ENCODE results near the gene WNK1.
"Not testable (repeated sequence)": the region's sequence is repeated elsewhere in the genome, so short reads cannot be mapped to it uniquely, and the experiment has no call there.

The WNK1 gene

DNA sequence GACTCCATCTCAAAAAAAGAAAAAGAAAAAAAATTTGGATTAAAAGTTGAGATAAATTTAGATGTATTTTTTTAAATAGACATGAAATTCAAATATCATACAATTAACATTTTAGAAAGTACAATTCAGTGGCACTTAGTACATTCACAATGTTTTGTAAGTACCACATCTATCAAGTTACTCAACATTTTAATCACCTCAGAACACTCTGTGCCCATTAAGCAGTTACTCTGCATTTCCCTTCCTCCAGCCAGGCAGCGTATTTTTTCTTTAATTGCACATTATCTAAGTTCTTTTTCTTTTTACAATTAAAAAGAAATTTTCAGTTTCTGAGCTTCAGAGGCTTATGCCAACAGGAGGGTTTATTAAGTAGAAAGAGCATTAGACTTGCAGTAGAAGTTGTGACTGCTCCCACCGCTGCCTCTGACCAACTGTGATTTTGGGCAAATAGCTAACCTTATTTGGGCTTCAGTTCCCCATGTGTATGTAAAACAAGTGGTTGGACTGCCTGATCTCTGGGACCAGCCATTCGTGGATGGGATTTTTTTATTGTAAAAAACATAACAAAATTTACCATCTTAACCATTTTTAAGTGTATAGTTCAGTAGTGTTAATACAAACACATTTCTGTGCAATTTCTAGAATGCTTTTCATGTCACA is 65.7 kb downstream of the WNK1 start:
- no peak for DNase-seq (ENCODE audit: low read depth)

DNA sequence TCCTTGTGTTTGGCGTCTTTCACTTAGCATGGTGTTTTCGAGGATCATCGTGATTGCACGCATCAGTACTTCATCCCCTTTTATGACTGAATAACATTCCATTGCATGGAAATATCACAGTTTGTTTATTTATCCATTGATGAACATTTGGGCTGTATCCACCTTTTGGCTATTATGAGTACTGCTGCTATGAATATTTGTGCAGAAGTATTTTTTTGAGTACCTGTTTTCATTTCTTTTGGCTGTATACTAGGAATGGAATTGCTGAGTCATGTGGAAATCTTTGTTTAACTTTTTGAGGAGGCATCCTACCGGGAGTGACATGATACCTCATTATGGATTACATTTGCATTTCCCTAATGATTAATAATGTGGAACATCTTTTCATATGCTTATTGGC is 66.4 kb downstream of the WNK1 start:
- no peak for DNase-seq (ENCODE audit: low read depth)

DNA sequence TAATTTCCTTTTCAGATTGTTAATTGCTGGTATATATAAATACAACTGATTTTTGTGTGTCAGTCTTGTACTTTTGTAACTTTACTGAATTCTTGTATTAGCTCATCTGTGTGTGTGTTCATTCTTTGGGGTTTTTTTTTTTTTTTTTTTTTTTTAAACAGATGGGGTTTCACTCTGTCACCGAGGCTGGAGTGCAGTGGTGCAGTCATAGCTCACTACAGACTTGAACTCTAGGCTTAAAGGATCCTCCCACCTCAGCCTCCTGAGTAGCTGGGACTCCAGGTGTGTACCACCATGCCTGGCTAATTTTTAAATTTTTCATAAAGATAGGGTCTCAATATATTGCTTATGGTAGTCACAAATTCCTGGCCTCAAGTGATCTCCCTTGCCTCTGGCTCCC is 68.0 kb downstream of the WNK1 start:
- no peak for DNase-seq (ENCODE audit: low read depth)

DNA sequence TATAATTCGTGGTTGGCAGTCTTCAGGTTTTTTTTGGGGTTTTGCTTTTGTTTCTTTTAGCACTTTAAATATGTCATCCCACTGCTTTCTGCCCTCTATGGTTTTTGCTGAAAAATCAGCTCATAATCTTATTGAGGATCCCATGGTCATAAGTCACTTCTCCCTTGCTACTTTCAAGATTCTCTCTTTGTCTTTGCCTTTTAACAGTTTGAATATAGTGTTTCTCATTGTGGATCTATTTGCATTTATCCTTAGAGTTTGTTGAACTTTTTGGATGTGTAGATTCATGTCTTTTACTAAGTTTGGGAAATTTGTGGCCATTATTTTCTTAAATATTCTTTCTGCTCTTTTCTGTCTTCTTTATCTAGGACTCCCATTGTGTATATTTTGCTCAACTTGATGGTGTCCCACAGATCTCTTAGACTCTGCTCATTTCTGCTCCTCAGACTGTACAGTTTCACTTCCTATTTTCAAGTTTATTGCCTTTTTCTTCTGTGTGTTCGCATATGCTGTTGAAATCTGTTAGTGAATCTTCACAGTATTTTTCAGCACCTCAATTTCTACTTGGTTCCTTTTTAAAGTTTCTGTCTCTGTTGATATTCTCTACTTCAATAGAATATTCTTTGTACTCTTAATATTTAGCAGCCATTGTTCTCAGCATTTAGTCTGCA is 70.8 kb downstream of the WNK1 start:
- DNase-seq (ENCODE audit: low read depth): no peak

DNA sequence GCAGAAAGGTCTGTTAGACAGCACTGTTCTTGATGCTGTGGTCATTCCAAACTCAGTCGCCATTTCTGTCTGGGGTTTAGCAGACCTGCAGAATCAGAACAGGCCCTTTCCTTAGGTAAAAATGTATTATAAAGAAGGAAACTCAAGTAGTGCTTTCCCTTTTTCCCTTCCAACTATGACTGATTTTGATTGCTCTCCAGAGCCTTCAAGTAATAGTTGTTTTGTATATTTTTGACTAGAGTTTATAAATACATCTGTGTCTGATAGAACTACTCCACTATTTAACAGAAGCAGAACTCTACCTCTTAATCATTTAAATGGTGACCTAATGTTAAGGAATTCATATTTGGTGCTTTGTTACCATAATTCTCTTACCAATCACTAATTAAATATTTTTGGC is 74.0 kb downstream of the WNK1 start:
- no peak for DNase-seq (ENCODE audit: low read depth)

DNA sequence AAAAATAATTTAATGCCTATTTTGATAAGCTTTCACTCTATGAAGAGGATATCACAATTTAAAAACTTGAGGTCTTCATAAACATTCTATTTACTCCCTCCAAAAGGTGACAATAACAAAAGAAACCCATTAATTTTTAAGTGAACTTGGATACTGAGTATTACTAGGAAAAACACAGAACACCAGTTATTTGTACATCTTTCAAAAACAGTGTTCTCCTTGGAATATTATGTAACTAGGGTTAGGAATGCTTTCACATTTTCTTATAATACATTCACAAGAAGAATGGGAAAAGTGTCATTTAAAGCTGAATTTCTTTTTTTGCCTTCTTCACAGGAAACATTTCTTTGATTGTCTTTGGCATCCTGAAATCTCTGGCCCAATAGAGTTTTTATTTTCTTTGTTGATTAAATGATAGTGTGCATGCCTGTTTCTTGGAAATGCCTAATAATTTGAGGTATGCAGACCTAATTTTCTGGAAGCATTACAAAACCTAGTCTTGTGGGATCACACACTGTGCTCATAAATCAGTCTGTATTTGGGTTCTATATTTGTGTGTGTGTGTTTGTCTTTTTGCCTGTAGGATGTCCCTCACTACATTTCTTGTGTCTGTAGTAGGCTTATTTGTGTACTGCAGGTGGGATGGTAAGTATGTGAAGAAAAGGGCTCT is 76.5 kb downstream of the WNK1 start:
- DNase-seq (ENCODE audit: low read depth): no peak

DNA sequence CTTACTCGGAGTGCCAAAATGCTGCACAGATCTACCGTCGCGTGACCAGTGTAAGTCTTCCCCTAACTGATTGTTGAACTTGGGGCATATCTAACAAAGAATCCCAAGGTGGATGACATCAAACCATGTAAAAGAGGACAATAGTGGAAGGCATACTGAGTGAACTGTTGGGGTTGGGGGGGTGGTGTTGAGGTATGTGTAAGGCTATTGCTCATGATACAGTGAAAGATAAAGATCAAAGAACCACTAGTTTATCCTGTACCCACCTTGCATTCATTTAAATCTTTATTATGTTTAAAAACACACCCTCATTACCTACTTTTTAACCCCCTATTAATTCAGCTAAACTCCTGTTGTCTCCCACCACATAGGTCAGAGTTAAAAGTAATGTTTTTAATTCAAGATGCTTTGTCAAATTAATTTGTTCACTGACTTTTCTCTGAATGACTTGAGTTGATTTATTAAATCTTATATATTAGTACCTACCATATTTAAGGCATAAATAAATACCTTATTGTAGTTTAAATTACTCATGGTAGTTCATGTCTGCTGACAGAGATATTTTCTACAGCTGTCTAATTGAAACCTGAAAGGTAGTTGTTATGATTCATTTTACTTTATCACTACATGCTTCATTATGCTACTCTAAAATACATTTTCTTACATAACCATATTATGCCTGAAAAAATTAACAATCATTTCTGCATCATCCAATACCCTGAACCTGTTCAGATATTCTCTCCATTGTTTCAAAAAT is 77.9 kb downstream of the WNK1 start:
- no peak for DNase-seq (ENCODE audit: low read depth)

DNA sequence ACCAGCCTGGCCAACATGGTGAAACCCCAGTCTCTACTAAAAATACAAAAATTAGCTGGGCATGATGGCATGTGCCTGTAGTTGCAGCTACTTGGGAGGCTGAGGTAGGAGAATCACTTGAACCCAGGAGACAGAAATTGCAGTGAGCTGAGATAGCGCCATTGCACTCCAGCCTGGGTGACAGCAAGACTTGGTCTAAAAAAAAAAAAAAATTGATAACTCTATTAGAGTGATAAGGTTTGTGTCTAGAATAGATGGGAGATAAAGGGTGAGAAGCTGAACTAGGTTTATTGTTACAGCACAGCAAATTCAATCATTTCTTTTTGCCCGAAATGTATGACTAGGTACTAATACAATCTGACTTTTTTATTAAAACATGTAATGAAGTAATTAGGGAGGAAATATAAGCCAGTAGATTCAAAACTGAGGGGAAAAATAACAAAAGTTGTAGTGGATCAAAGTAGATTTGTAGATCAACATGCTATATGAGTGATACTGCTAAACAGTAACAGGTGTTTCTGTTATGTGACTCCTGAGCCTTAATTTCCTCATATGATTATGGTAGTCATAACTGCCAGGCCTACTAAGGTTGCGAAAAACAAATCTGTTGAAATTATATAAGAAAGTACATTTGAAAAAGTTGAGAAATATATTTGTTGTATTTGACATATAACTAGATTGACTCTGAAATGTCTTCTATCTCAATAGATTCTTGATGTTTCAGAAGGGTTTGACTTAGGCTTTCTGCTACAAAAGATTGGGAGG is 83.6 kb downstream of the WNK1 start:
- DNase-seq (ENCODE audit: low read depth): no peak

DNA sequence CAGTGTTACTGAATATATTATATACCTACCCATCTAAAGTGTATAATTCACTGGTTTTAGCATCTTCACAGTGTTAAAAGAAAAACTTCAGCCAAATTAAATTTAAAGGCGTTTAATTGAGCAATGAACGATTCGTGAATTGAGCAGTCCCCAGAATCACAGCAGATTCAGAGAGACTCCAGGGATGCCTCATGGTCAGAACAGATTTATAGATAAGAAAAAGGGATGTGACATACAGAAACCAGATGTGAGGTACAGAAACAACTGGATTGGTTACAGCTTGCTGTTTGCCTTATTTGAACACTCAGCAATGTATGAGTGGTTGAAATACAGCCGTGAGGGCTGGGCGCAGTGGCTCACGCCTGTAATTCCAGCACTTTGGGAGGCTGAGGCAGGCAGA is 84.6 kb downstream of the WNK1 start:
- no peak for DNase-seq (ENCODE audit: low read depth)

DNA sequence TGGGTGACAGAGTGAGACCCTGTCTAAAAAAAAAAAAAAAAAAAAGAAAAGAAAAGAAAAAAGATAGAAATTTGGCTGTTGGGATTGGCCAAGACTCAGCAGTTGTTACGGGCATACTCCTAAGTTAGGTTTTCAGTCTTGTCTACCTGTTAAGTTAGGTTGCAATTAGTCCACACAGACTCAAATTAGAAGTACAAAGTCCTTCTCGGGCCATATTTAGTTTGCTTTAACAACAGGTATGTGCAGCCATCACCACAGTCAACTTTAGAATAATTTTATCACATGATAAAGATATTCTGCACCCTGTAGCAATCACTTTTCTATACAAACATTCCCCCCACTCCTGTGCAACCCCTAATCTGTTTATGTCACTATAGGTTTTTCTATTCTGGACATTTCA is 85.2 kb downstream of the WNK1 start:
- no peak for DNase-seq (ENCODE audit: low read depth)

DNA sequence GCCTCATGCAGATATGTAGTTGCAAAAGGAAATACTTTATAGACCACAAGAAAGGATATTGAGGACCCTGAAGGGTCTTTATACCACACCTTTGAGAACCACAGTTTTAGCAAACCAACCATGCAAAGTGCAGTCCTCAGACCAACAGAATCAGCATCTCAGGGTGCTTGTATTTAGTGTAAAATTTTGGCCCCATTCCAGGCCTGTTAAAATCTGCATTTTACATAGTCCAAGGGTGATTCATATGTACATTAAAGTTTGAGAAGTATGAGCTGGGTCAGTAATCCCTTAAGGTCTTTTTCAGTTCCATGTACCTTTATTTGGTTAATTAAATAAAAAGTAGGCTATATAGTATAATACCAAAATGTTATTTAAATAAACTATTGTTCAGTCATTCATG is 91.2 kb downstream of the WNK1 start:
- DNase-seq (ENCODE audit: low read depth): no peak

DNA sequence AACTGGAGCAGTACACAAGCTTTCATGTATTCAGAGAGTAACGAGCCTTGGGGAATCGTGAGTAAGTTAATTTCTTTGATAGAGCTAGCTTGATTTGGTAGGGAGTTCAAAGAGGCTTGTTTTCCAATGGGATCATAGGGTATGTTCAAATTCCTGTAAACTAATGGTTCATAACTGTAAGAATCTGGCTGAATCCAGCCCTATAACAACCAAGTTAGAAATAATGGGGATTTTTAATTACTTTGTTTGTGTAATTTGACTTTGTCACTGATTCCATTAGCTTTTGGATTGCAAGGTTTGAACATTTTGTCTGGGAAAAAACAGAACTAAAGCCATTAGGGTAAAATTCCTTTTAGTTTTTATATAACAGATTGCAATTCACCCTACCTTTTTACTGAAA is 94.0 kb downstream of the WNK1 start:
- DNase-seq (ENCODE audit: low read depth): no peak

DNA sequence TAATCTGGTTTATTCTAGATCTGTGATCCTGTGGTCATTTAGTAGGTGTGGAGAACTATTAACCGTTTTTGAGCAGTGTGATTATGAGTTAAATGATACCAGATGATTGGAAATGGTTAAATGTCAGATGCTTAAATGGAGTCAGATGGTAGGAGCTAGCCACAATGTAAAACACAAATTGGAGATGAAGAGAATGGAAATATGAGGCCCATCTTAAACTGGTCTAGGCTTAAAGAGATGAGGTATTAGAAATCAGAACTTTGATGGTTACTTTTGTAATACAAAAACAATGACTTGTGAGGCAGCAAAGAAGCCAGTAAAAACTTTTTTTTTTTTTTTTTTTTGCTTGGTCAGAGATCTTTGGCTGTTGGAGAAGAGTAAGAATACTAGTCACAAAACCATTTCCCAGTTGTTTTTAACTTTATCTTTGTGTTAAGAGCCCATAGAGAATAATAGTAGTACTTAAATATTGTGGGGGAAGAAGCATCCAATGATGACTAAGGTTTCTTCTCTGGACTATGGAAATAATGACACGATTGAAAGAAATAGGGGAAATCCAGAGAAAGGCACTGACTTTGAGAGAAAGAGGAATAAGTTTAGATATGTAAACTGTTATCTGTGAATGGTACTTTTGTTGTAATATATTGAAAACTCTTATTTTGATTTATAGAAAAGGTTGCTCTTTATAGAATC is 95.9 kb downstream of the WNK1 start:
- no peak for DNase-seq (ENCODE audit: low read depth)

DNA sequence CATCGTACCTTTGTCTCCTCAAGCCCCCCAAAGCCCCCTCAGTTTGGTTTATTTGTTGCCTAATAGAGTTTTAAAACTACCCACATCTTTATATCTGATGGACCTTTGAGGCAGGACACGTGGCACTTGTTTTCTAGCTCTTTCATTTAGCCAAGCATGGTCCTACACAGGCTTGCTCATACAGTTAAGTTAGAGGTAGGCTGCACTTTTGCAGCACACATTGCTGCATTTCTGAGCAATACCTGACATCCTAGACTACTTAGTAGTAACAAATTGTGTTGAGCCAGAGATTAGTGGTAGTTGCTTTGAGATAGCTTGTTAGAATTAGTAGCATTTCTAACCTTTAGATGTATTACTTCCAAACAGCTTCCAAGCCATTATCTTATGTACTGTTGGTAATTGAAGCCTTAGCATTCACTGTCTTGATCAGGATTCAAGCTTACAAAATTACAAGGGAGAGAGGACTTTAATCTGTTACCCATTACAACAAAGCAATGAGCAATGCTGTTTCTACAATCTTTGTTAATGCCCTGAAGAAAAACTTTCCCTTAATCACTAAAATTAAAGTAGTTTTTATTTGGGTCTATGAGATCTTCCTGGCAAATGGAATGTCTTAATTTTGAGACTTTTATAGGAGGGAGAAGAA is 96.6 kb downstream of the WNK1 start:
- DNase-seq (ENCODE audit: low read depth): no peak

DNA sequence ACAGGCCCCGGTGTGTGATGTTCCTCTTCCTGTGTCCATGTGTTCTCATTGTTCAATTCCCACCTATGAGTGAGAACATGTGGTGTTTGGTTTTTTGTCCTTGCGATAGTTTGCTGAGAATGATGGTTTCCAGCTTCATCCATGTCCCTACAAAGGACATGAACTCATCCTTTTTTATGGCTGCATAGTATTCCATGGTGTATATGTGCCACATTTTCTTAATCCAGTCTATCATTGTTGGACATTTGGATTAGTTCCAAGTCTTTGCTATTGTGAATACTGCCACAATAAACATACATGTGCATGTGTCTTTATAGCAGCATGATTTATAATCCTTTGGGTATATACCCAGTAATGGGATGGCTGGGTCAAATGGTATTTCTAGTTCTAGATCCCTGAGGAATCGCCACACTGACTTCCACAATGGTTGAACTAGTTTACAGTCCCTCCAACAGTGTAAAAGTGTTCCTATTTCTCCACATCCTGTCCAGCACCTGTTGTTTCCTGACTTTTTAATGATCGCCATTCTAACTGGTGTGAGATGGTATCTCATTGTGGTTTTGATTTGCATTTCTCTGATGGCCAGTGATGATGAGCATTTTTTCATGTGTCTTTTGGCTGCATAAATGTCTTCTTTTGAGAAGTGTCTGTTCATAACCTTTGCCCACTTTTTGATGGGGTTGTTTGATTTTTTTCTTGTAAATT is 97.5 kb downstream of the WNK1 start:
- DNase-seq (ENCODE audit: low read depth): not testable (repeated sequence)

DNA sequence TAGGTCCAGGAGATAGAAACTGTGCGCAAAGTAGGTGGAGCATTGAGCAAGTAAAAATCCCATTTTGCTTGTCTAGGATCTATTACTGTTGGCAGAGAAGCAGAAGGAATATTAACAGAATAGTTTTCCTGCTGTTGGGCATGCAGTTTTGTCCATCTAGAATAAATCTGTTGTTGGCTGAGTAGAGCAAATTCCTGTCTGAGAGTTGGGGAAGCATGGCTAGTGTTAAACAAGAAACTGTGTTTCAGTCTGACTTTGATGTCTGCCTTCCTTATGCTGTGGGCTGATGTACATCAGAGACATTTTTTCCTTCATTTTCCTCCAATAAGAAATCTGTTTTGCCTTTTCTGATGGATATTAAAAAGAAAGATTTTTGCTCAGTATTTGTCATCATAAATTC is 99.0 kb downstream of the WNK1 start:
- DNase-seq (ENCODE audit: low read depth): no peak

DNA sequence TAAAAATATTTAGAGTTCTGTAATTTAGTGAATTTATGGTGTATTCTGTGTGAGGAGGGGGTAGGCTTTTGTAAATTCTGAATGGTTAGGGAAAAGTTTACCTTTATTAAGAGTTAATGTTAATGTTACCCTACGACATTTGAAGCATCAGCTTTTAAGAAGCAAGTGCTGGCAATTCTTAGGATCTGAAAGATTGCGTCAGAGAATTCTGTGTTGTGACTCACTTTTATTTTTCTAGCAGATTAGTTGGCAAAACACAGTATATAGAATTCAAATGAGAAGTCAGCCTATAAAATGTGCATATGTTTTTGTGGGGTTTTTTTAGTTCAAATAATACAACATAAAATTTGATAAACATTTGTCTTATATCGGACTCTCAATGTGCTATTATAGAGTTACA is 99.5 kb downstream of the WNK1 start:
- DNase-seq (ENCODE audit: low read depth): no peak

DNA sequence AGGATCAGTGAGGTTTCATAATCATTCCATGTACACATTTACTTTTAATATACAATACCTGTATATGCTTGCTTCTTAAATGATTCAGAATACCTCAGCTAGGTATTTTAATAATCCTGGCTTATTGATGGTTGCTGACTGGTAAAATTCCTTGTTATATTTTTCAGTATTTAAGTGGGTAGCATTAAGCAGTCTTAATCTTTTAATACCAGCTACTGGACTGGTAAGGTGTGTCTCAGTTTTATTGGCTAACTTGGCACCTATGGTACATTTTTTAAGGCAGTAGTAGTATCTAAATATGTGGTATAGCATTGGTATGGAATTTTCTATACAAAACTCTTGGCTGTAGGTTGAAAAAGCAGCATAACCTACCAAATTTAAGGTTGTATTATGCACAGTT is 100.5 kb downstream of the WNK1 start:
- no peak for DNase-seq (ENCODE audit: low read depth)

DNA sequence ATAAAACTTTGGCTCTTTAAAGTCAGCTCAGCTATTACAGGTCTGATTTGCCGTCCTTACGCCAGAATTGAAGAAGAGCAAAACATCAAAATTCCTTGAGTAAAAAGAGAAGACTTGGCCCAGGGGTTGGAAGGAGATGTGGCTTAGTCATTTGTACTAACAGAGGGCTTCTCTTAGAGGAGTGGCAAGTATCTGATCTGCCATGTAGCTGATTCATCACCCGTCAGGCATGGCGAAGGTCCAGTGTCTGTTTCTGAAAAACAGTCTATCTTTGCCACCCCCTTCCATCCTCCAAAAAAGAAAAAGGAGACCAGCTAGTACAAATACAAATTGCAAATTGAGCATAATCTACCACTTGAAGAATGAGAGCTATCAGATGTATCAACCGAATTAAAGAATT is 105.2 kb downstream of the WNK1 start:
- no peak for DNase-seq (ENCODE audit: low read depth)

DNA sequence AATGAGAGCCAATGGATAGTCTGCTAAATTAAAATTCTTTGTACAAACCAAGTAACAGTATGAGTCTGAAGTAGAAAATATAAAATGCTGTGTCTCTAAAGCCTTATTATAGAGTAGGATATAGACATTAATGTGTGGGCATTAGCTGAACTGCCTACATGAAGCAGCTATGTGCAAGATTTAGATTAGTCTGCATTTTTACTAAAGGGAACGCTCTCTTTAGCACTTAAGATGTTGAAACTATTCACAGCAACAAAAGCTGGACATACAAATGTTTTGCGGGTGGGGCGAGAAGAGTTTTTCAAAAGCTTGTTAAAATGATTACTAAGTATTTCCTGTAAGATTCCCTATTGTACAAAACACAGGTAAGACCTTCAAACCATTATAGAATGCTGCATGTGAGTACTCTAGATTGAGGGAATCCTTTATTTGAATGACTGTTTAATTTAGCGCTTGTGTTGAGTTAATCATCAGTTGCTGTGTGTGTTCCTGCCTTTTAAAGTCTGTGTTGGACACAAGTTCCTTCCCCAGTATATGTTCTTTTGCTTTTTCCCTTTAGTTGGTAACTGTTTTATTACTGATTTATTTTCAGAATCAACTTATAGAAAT is 110.0 kb downstream of the WNK1 start:
- DNase-seq (ENCODE audit: low read depth): no peak
